Breast epithelium (tissue), 4 donors: Measurements from ENCODE around the gene RNF167. TPM values are rescaled to one million over a fixed set of nuclear protein-coding genes. Genes with fewer than 3 reads are reported as not detected.

ENCODE experiments used
- DNase-seq, 2 donors: peaks; one replicate each; pipeline ENCODE4 v3.0.0-alpha.2; 2019; ENCODE audit warnings: low spot score in 2 of 2
- H3K27ac ChIP-seq, 2 donors: fragments of 200-600 bp; sonication (generic) in 1 of 2; one replicate each; pipeline ENCODE4 v1.5.1; 2016 to 2019; ENCODE audit warnings: mild to moderate bottlenecking in 1 of 2
- H3K27me3 ChIP-seq, 2 donors: fragments of 200-600 bp; sonication (generic) in 1 of 2; one replicate each; pipeline versions ENCODE4 v1.5.1 to v1.6.0; 2017 to 2019; ENCODE audit warnings: control low read depth in 1 of 2, mild to moderate bottlenecking in 1 of 2
- H3K36me3 ChIP-seq: fragments of 200-600 bp; one replicate; pipeline ENCODE4 v1.5.1; 2019
- H3K4me1 ChIP-seq, 2 donors: fragments of 200-600 bp; sonication (generic); one replicate each; pipeline ENCODE4 v1.5.1; 2016 to 2019; ENCODE audit warnings: control low read depth in 1 of 2
- H3K4me3 ChIP-seq, 3 donors: fragments of 200-600 bp; sonication (generic); 1 replicate in 2 of 3; 2 replicates in 1 of 3; pipeline ENCODE4 v1.5.1; 2016 to 2019; ENCODE audit warnings: mild to moderate bottlenecking in 3 of 3, moderate library complexity in 2 of 3
- H3K9me3 ChIP-seq, 2 donors: fragments of 200-600 bp; sonication (generic) in 1 of 2; one replicate each; pipeline ENCODE4 v1.5.1; 2016 to 2019; ENCODE audit warnings: control low read depth in 1 of 2
- CTCF ChIP-seq, 3 donors: fragments of 450-650 bp; IDR thresholded peaks; one replicate each; pipeline ENCODE4 v1.5.1; 2016 to 2017; ENCODE audit warnings: antibody characterized with exemption in 3 of 3, mild to moderate bottlenecking in 3 of 3, moderate library complexity in 3 of 3
- POLR2A ChIP-seq: fragments of 450-650 bp; IDR thresholded peaks from one replicate; pipeline ENCODE4 v1.6.1; 2016; ENCODE audit warnings: antibody characterized with exemption, mild to moderate bottlenecking, moderate library complexity
- POLR2AphosphoS5 ChIP-seq, 3 donors: sonication (generic); formaldehyde crosslinking; IDR thresholded peaks; one replicate each; pipeline ENCODE4 v1.6.1; 2017; ENCODE audit warnings: antibody characterized with exemption in 3 of 3
- intact Hi-C: fragments of 100-400 bp; cut with DNase I; formaldehyde crosslinking; loops from one replicate; pipeline ENCODE4 v1.15.1; 2023; ENCODE audit warnings: low total_unique reads
- total RNA-seq, 3 donors: library from RNA; depleted of rRNA; stranded (reverse); fragments of >200 nt; gene quantifications; one replicate each; pipeline ENCODE4 v1.1.0, GENCODE V29; 2016

The RNF167 gene
- total RNA-seq, 3 donors from 2014 or later, result 38.3 to 49.0 (median 38.7) TPM

DNA sequence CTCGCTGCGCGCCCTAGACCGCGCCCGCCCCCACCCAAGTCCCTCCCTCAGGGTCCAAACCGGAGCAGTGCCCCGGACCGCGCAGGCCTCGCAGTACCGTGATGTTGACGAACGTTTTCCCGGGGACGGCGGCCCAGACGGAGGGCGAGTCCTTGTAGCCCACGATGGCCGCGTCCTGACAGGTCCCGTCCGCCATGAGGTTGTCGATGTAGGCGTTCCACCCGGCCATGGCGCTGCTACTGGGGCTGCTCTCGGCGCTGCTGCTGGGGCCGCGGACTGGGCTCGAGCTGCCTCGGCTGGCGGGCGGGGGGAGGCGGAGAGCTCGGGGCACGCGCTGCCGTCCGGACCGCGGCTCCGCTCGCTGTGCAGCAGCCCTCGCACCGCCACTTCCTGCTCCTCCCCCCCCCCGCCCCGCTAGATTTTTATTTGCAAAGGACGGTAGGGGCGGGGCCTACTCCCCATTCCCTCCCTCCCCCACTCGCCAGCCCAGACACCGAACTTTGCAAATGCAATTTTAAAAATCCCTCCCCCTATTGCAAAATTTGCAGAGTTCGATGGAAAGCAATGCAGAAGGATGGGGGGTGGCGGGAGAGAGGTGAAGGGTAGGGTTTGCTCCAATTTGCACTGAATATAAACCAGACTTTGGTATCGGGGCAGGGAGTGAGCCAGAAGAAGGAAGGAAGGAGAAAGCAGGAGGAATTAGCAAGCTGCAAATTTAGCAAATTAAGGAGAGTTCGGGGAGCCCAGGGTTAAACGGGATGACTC is 8.3 kb downstream of the RNF167 start, which contains the start of gene PFN1:
Gene PFN1, minus strand, starts transcription at position 365 of the 765 bp plus-strand sequence. Its CDS starts 136 bp downstream, at position 229.
- peak within 1 kb of the TSS; percentile 98 to 100 (median 99) for H3K4me3 ChIP-seq
- H3K27me3 ChIP-seq, result no peaks in the 10 kb centered on the region
- no peaks in the 10 kb centered on the region for H3K9me3 ChIP-seq
- TF ChIP-seq CTCF (IDR thresholded peaks at IDR 0.05) (no peak), POLR2AphosphoS5 (IDR thresholded peaks at IDR 0.05) (peak in 2 of 3 donors; percentile 66 to 85)
- peaks cover 8 to 29% of the 10 kb centered on the region in 2 donors for H3K4me1 ChIP-seq
- intact Hi-C loops, result loop anchor here (2.0 kb wide), 1 partner anchor 20 kb away; no protein-coding TSS in a partner anchor
- DNase-seq, result peak; percentile 87 to 92
- H3K36me3 ChIP-seq, result no peaks in the 10 kb centered on the region
- peak within 1 kb of the TSS; percentile 97 to 99 for H3K27ac ChIP-seq

GRCh38 chr17:4948931-4949320 is 8.9 kb downstream of the RNF167 start:
- Histone ChIP-seq H3K4me3 (peak overlapping the region; percentile 98 to 100 (median 99)), H3K4me1 (peaks cover 8 to 29% of the 10 kb centered on the region in 2 donors), H3K36me3 (no peaks in the 10 kb centered on the region), H3K27ac (peak overlapping the region; percentile 97 to 99), H3K9me3 (no peaks in the 10 kb centered on the region), H3K27me3 (no peaks in the 10 kb centered on the region)
- intact Hi-C loops, result loop anchor here (2.0 kb wide), 1 partner anchor 20 kb away; no protein-coding TSS in a partner anchor
- peak; percentile 70 to 80 for DNase-seq
- TF ChIP-seq POLR2AphosphoS5 (IDR thresholded peaks at IDR 0.05) (peak in 1 of 3 donors; percentile 14), CTCF (IDR thresholded peaks at IDR 0.05) (no peak)

DNA sequence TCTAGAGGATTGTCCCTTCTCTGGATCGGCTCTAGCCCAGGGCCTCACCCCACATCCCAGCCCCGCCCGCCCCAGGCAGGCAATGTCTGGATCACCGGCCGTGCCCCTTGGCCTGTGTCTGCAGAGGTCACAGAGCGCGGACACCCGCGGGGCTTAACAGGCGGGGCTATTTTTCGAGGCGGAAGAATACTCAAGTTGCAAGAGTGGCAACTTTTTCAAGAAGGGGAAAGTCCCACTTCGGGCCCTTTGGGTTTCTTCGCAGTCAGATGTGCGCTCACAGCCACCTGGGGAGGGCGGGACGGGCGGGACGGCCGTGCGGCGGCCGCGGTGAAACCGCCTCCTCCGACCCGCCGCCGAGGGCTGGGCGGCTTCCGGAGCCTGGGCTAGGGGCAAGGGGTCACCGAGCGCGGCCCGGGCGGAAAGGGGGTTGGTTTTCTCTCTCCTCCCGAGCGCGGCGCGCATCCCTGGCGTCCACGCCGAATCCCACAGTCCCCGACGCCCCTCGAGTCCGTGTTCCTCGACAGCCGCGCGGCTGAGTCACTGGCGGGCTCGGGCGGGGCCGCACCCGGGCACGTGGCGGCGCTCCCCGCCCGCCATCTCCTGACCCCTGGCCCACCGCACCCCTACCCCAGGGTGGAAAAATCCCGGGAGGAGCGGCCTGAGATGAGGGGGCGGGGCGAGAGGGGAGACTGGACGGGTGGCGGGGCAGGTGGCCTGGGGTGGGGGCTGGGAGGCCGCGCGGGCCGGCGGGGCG is 9.4 kb downstream of the RNF167 start:
- DNase-seq, result peak; percentile 59 to 68
- Histone ChIP-seq H3K27ac (peak overlapping the region; percentile 97 to 99), H3K4me1 (peaks cover 8 to 29% of the 10 kb centered on the region in 2 donors), H3K9me3 (no peaks in the 10 kb centered on the region), H3K27me3 (no peaks in the 10 kb centered on the region), H3K36me3 (no peaks in the 10 kb centered on the region), H3K4me3 (peak overlapping the region; percentile 98 to 100 (median 99))
- intact Hi-C loops, result loop anchor here (2.0 kb wide), 1 partner anchor 19 kb away; no protein-coding TSS in a partner anchor
- TF ChIP-seq POLR2AphosphoS5 (IDR thresholded peaks at IDR 0.05) (peak in 1 of 3 donors; percentile 13), POLR2A (no peak), CTCF (IDR thresholded peaks at IDR 0.05) (no peak)

- Histone ChIP-seq H3K9me3 (no peaks in the 10 kb centered on the region), H3K36me3 (no peaks in the 10 kb centered on the region), H3K4me1 (peaks cover 8 to 22% of the 10 kb centered on the region in 2 donors), H3K27me3 (no peaks in the 10 kb centered on the region), H3K4me3 (peak overlapping the region; percentile 98 to 100 (median 99)), H3K27ac (peak overlapping the region; percentile 97 to 99)
- intact Hi-C loops, result no loop called here
- TF ChIP-seq CTCF (IDR thresholded peaks at IDR 0.05) (no peak), POLR2AphosphoS5 (IDR thresholded peaks at IDR 0.05) (no peak), POLR2A (no peak)
- no peak for DNase-seq
Measured at GRCh38 chr17:4950075-4950745, 10.1 kb downstream of the RNF167 start.
